ENCODE results near the gene EIF4E1B. TPM values are rescaled to one million over a fixed set of nuclear protein-coding genes. Genes with fewer than 3 reads are reported as not detected.

EIF4E1B gene
- total RNA-seq, 2 donors from 2014 or later: not detected

GRCh38 chr5:176642675-176643490 lies 12.4 kb downstream of the EIF4E1B start:
- DNase-seq (ENCODE audit: low spot score): no peak
- Histone ChIP-seq H3K4me3 (no peak overlapping the region), H3K27me3 (no peaks in the 10 kb centered on the region), H3K36me3 (no peaks in the 10 kb centered on the region), H3K27ac (no peak overlapping the region), H3K4me1 (peaks cover 0 to 21% of the 10 kb centered on the region in 2 donors), H3K9me3 (no peaks in the 10 kb centered on the region)
- TF ChIP-seq CTCF (IDR thresholded peaks at IDR 0.05): no peak

- no peak for TF ChIP-seq CTCF (IDR thresholded peaks at IDR 0.05)
- no peaks in the 10 kb centered on the region for H3K27me3 ChIP-seq
- no peak for DNase-seq (ENCODE audit: low spot score)
- no peaks in the 10 kb centered on the region for H3K9me3 ChIP-seq
- no peaks in the 10 kb centered on the region for H3K36me3 ChIP-seq
- no peak overlapping the region for H3K4me3 ChIP-seq
- no peak overlapping the region for H3K27ac ChIP-seq
- H3K4me1 ChIP-seq: peaks cover 0 to 28% of the 10 kb centered on the region in 2 donors
Observed at GRCh38 chr5:176643491-176644219, 13.2 kb downstream of the EIF4E1B start.

GRCh38 chr5:176644294-176644693 lies 13.8 kb downstream of the EIF4E1B start:
- no peak for DNase-seq (ENCODE audit: low spot score)
- Histone ChIP-seq H3K4me1 (peaks cover 0 to 33% of the 10 kb centered on the region in 2 donors), H3K9me3 (no peaks in the 10 kb centered on the region), H3K4me3 (no peak overlapping the region), H3K36me3 (no peaks in the 10 kb centered on the region), H3K27ac (no peak overlapping the region), H3K27me3 (no peaks in the 10 kb centered on the region)
- TF ChIP-seq CTCF (IDR thresholded peaks at IDR 0.05): no peak

- DNase-seq (ENCODE audit: low spot score): no peak
- H3K36me3 ChIP-seq: no peaks in the 10 kb centered on the region
- no peak for TF ChIP-seq CTCF (IDR thresholded peaks at IDR 0.05)
- H3K27me3 ChIP-seq: no peaks in the 10 kb centered on the region
- peaks cover 0 to 25% of the 10 kb centered on the region in 2 donors for H3K4me1 ChIP-seq
- H3K9me3 ChIP-seq: no peaks in the 10 kb centered on the region
- H3K27ac ChIP-seq: no peak overlapping the region
- H3K4me3 ChIP-seq: no peak overlapping the region
Observed at GRCh38 chr5:176644878-176645670, 14.6 kb downstream of the EIF4E1B start.

GRCh38 chr5:176646049-176646706 lies 15.7 kb downstream of the EIF4E1B start:
- Histone ChIP-seq H3K9me3 (no peaks in the 10 kb centered on the region), H3K27ac (peak overlapping the region; percentile 78 to 79), H3K4me3 (peak overlapping the region in 1 of 2 donors; percentile 74), H3K36me3 (no peaks in the 10 kb centered on the region), H3K4me1 (peaks cover 0 to 21% of the 10 kb centered on the region in 2 donors), H3K27me3 (no peaks in the 10 kb centered on the region)
- no peak for TF ChIP-seq CTCF (IDR thresholded peaks at IDR 0.05)
- no peak for DNase-seq (ENCODE audit: low spot score)

All from right atrium auricular region (tissue), 2 donors.